SK-N-SH treated with all-trans-retinoic acid at 6 μM for 48 hours (cell line): ENCODE data around the gene CCN5.

ENCODE experiments used
- ARNTL ChIP-seq: fragments of 450-650 bp; formaldehyde crosslinking; IDR thresholded peaks from 2 replicates; pipeline ENCODE4 v1.5.0; 2020; ENCODE audit warnings: low read depth, mild to moderate bottlenecking, moderate library complexity, borderline replicate concordance
- BACH2 ChIP-seq: fragments of 250-450 bp; sonication (Bioruptor Pico); IDR thresholded peaks from 2 replicates; pipeline ENCODE4 v1.9.0; 2021; ENCODE audit warnings: mild to moderate bottlenecking, borderline replicate concordance
- PATZ1 ChIP-seq: fragments of 250-450 bp; sonication (Bioruptor Pico); IDR thresholded peaks from 2 replicates; pipeline ENCODE4 v1.8.0; 2020; ENCODE audit warnings: mild to moderate bottlenecking, moderate library complexity, borderline replicate concordance
- SNAI2 ChIP-seq: fragments of 250-450 bp; sonication (Bioruptor Pico); IDR thresholded peaks from 2 replicates; pipeline ENCODE4 v1.5.0; 2020; ENCODE audit warnings: mild to moderate bottlenecking, moderate library complexity
- ZFP30 ChIP-seq: fragments of 450-650 bp; formaldehyde crosslinking; IDR thresholded peaks from 2 replicates; pipeline ENCODE4 v1.5.0; 2022; ENCODE audit warnings: mild to moderate bottlenecking, moderate library complexity

- TF ChIP-seq BACH2 (CRISPR knock-in tag) (no peak), PATZ1 (CRISPR knock-in tag) (no peak), ARNTL (no peak), ZFP30 (no peak), SNAI2 (CRISPR knock-in tag) (no peak)
Observed at GRCh38 chr20:44756011-44756688, 41.0 kb downstream of the CCN5 start.
